NCI-H526 (cell line): ENCODE results near the gene ERFL.
"Not testable (repeated sequence)": the region's sequence is repeated elsewhere in the genome, so short reads cannot be mapped to it uniquely, and the experiment has no call there.

Experiments
- DNase-seq, 2 experiments: peaks; one replicate each; lab custom pipeline; 2025; lab: John Stamatoyannopoulos, UW

Gene ERFL

GRCh38 chr19:41926763-41927496 is 1.3 kb downstream of the ERFL start:
- DNase-seq: no peak

GRCh38 chr19:41926028-41926762 is 2.1 kb downstream of the ERFL start:
- no peak for DNase-seq

GRCh38 chr19:41925208-41926003 is 2.8 kb downstream of the ERFL start:
- DNase-seq: peak in 1 of 2 experiments; percentile 76

- peak; percentile 38 to 54 for DNase-seq
These were observed 3.8 kb downstream of the ERFL start for GRCh38 chr19:41924151-41925145.

GRCh38 chr19:41923045-41923788 is 5.0 kb downstream of the ERFL start:
- DNase-seq: no peak

- DNase-seq: no peak
These were observed 5.7 kb downstream of the ERFL start for GRCh38 chr19:41922585-41922984.

- no peak for DNase-seq
These were observed 6.4 kb downstream of the ERFL start for GRCh38 chr19:41921577-41922576.

- DNase-seq: no peak
These were observed 7.2 kb downstream of the ERFL start for GRCh38 chr19:41920882-41921576.

GRCh38 chr19:41919948-41920712 is 8.1 kb downstream of the ERFL start:
- DNase-seq: no peak

- DNase-seq: no peak
These were observed 9.5 kb downstream of the ERFL start for GRCh38 chr19:41918653-41919244.

- DNase-seq: no peak
These were observed 10.2 kb downstream of the ERFL start for GRCh38 chr19:41918095-41918494.

- DNase-seq: no peak
These were observed 10.6 kb downstream of the ERFL start for GRCh38 chr19:41917676-41918075.

GRCh38 chr19:41915776-41916414 is 12.4 kb downstream of the ERFL start:
- peak in 1 of 2 experiments; percentile 34 for DNase-seq

GRCh38 chr19:41915021-41915775 is 13.1 kb downstream of the ERFL start:
- DNase-seq: peak in 1 of 2 experiments; percentile 33

- DNase-seq: not testable (repeated sequence)
These were observed 13.8 kb downstream of the ERFL start for GRCh38 chr19:41914424-41914834.
